Mucosa of rectum (tissue), 2 donors: Measurements from ENCODE around the gene RHOBTB3.
A peak's percentile ranks its signal among the peaks of the same experiment; 100 is the strongest.
"Not testable (repeated sequence)": the region's sequence is repeated elsewhere in the genome, so short reads cannot be mapped to it uniquely, and the experiment has no call there.

Source experiments
- H3K27ac ChIP-seq, 2 donors: one replicate each; pipeline ENCODE4 v1.7.0; 2013; ENCODE audit warnings: inconsistent platforms in 2 of 2, low read depth in 2 of 2, low read length in 2 of 2
- H3K27me3 ChIP-seq, 2 donors: one replicate each; pipeline ENCODE4 v1.7.0; 2013; ENCODE audit warnings: low read length in 2 of 2; ENCODE audit not compliant: control insufficient read depth in 2 of 2, insufficient read depth in 2 of 2
- H3K36me3 ChIP-seq, 2 donors: one replicate each; pipeline ENCODE4 v1.7.0; 2013; ENCODE audit warnings: low read length in 2 of 2; ENCODE audit not compliant: control insufficient read depth in 2 of 2, insufficient read depth in 2 of 2
- H3K4me1 ChIP-seq, 2 donors: one replicate each; pipeline ENCODE4 v1.7.0; 2013; ENCODE audit warnings: low read length in 2 of 2, mild to moderate bottlenecking in 1 of 2; ENCODE audit not compliant: control insufficient read depth in 2 of 2, insufficient read depth in 2 of 2
- H3K4me3 ChIP-seq, 2 donors: one replicate each; pipeline ENCODE4 v1.7.0; 2013; ENCODE audit warnings: low read length in 2 of 2
- H3K9ac ChIP-seq, 2 donors: one replicate each; pipeline ENCODE4 v1.7.0; 2013; ENCODE audit warnings: low read length in 2 of 2, low read depth in 1 of 2, mild to moderate bottlenecking in 1 of 2
- H3K9me3 ChIP-seq, 2 donors: one replicate each; pipeline ENCODE4 v1.7.0; 2013; ENCODE audit warnings: low read length in 2 of 2; ENCODE audit not compliant: control insufficient read depth in 2 of 2
- donor health status: healthy.
- donor health status: Normal muscosa, but diverticular disease.

RHOBTB3 gene

GRCh38 chr5:95826949-95827891 lies 96.1 kb downstream of the RHOBTB3 start:
- peak overlapping the region; percentile 18 to 46 for H3K4me3 ChIP-seq
- peaks cover 31 to 43% of the 10 kb centered on the region in 2 donors for H3K4me1 ChIP-seq
- H3K27me3 ChIP-seq = no peaks in the 10 kb centered on the region
- H3K9me3 ChIP-seq = no peaks in the 10 kb centered on the region
- H3K36me3 ChIP-seq = no peaks in the 10 kb centered on the region
- H3K27ac ChIP-seq = peak overlapping the region; percentile 62 to 85
- peak overlapping the region in 1 of 2 donors; percentile 52 for H3K9ac ChIP-seq

DNA sequence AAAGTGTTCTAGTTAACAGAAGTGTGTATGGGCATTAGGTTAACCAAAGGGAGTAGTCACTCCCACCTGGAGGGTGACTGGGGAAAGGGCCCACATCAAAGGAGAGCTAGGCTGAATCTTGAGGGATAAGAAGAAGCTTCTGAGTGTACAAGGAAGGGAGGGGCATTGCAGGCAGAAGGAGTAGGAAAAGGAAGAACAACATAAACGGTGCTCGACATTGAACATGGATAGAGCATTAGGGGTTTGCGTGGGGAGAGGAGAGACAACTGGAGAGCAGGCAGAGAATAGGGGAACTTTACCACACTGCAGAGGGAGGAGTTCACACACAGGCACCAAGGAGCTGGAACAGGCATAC lies 96.7 kb downstream of the RHOBTB3 start:
- Histone ChIP-seq H3K27ac (peak overlapping the region; percentile 62 to 85), H3K4me1 (peaks cover 28 to 40% of the 10 kb centered on the region in 2 donors)

DNA sequence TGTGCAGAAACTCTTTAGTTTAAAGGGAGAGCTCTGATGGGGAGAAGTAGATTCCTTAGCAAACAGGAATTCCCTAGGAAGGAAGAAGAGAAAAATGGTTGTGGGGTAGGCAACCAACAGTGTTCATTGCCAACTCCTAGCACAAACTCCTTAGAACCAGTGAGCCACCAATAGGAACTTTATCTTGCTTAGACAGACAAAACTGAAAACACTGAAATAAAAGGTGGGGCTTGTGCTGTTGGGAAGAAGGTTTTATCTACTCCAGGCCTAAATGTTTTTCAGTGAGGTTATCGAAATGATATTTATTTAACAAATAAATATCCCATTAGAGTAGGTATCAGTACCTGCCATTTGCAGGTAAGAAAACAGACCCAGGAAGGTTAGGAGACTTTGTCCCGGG lies 99.1 kb downstream of the RHOBTB3 start:
- peaks cover 10 to 24% of the 10 kb centered on the region in 2 donors for H3K4me1 ChIP-seq
- H3K36me3 ChIP-seq = no peaks in the 10 kb centered on the region
- no peak overlapping the region for H3K27ac ChIP-seq
- H3K4me3 ChIP-seq = no peak overlapping the region
- H3K27me3 ChIP-seq = no peaks in the 10 kb centered on the region
- no peak overlapping the region for H3K9ac ChIP-seq
- no peaks in the 10 kb centered on the region for H3K9me3 ChIP-seq

More for the DNA sequence above, 96.7 kb downstream of the RHOBTB3 start:
- Histone ChIP-seq H3K9me3 (no peaks in the 10 kb centered on the region), H3K9ac (no peak overlapping the region), H3K4me3 (no peak overlapping the region), H3K36me3 (no peaks in the 10 kb centered on the region), H3K27me3 (no peaks in the 10 kb centered on the region)

DNA sequence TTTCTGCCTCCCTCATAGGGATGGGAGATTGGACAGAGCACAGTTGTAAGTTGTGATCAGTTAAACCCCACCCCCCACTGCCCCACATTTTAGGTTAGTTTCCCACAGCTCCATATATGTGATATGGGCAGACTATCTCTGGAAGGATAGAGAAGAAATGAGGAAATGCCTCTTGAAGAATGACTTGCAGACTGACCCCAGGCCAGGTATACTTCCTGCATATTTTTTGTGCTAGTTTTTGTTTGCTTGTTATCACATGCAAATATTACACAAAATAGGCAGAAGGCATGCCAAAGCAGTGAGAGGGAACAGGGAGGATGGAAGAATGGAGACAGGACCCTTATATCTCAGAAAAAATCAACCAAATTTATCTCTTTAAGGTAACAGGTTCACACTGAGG lies 101.5 kb downstream of the RHOBTB3 start:
- no peaks in the 10 kb centered on the region for H3K27me3 ChIP-seq
- no peak overlapping the region for H3K27ac ChIP-seq
- H3K9ac ChIP-seq = no peak overlapping the region
- H3K4me3 ChIP-seq = no peak overlapping the region
- H3K4me1 ChIP-seq = peaks cover 17 to 21% of the 10 kb centered on the region in 2 donors
- no peaks in the 10 kb centered on the region for H3K9me3 ChIP-seq
- no peaks in the 10 kb centered on the region for H3K36me3 ChIP-seq

GRCh38 chr5:95835682-95836385 lies 104.7 kb downstream of the RHOBTB3 start:
- Histone ChIP-seq H3K4me3 (peak overlapping the region; percentile 37 to 78), H3K4me1 (peaks cover 13 to 16% of the 10 kb centered on the region in 2 donors), H3K9me3 (no peaks in the 10 kb centered on the region), H3K27me3 (no peaks in the 10 kb centered on the region), H3K36me3 (no peaks in the 10 kb centered on the region), H3K9ac (peak overlapping the region; percentile 38 to 81), H3K27ac (peak overlapping the region; percentile 65 to 69)

DNA sequence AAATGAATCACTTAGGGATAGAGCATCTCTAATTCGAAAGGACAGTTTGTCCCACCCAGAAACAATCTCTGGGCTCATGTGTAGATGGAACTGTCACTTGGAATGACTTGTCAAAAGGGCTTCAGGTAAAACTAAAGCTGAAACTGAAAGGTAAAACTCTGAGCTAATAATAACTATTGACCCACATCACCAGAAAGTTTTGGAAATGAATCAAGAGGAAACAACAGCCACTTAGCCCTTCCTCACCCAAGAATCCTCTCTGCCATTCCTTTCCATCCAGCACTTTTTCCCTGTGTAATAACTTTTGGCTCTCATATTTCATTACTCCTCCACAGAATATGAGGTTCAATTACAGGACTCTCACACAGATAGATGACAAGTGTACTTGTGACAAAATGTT lies 105.4 kb downstream of the RHOBTB3 start:
- Histone ChIP-seq H3K9me3 (no peaks in the 10 kb centered on the region), H3K27ac (peak overlapping the region; percentile 6 to 14), H3K36me3 (no peaks in the 10 kb centered on the region), H3K27me3 (no peaks in the 10 kb centered on the region), H3K9ac (no peak overlapping the region), H3K4me3 (no peak overlapping the region), H3K4me1 (peaks cover 13 to 23% of the 10 kb centered on the region in 2 donors)

- not testable (repeated sequence) for H3K36me3 ChIP-seq, H3K27me3 ChIP-seq, H3K4me3 ChIP-seq, H3K9ac ChIP-seq, H3K9me3 ChIP-seq
- Histone ChIP-seq H3K27ac (peak overlapping the region in 1 of 2 donors; percentile 14), H3K4me1 (peaks cover 15 to 27% of the 10 kb centered on the region in 2 donors)
These were observed 105.8 kb downstream of the RHOBTB3 start for GRCh38 chr5:95836971-95837370.

GRCh38 chr5:95837492-95837891 lies 106.4 kb downstream of the RHOBTB3 start:
- H3K9ac ChIP-seq = no peak overlapping the region

DNA sequence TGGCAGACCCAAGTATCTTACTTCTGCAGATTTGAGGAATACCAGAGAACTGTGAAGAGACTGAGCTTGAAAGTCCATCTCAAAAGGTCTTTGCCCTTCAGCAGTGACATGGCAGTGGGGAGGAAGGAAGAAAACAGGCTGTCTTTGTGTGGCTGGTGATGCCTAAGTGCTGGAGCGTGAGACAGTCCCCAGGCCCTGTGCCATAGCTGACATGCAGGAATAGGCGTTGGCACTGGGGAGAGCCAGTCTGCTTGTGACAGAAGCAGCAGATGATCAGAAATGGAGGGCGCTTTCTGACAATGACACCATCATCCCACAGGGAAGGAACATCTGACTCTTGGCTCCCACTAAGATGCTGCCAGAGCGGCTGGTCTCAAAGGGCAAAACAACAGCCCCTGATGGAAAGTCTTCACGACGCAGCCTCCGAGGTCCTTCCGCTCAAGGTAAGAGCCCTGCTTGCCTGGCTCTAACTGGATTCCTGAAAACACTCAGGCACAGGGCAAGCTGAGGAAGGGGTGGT lies 106.9 kb downstream of the RHOBTB3 start:
- H3K36me3 ChIP-seq = no peaks in the 10 kb centered on the region
- no peak overlapping the region for H3K9ac ChIP-seq
- peaks cover 24 to 34% of the 10 kb centered on the region in 2 donors for H3K4me1 ChIP-seq
- no peaks in the 10 kb centered on the region for H3K27me3 ChIP-seq
- H3K27ac ChIP-seq = no peak overlapping the region
- no peak overlapping the region for H3K4me3 ChIP-seq
- H3K9me3 ChIP-seq = no peaks in the 10 kb centered on the region

More at GRCh38 chr5:95837492-95837891, 106.4 kb downstream of the RHOBTB3 start:
- no peaks in the 10 kb centered on the region for H3K36me3 ChIP-seq
- H3K9me3 ChIP-seq = no peaks in the 10 kb centered on the region
- peaks cover 20 to 32% of the 10 kb centered on the region in 2 donors for H3K4me1 ChIP-seq
- H3K27ac ChIP-seq = no peak overlapping the region
- no peak overlapping the region for H3K4me3 ChIP-seq
- no peaks in the 10 kb centered on the region for H3K27me3 ChIP-seq

GRCh38 chr5:95838556-95838955 lies 107.4 kb downstream of the RHOBTB3 start:
- Histone ChIP-seq H3K4me1 (peaks cover 24 to 38% of the 10 kb centered on the region in 2 donors), H3K27me3 (no peaks in the 10 kb centered on the region), H3K9me3 (no peaks in the 10 kb centered on the region), H3K27ac (no peak overlapping the region), H3K36me3 (no peaks in the 10 kb centered on the region), H3K9ac (no peak overlapping the region), H3K4me3 (no peak overlapping the region)
